HG03469 (cell line): ENCODE data around the gene SRBD1.
A peak's percentile ranks its signal among the peaks of the same experiment; 100 is the strongest.

Experiments
- ATAC-seq: cut with Tn5 transposase; IDR thresholded peaks from one replicate; pipeline ENCODE4 v1.9.1; 2021; ENCODE audit warnings: mild to moderate bottlenecking, moderate library complexity, moderate number of reproducible peaks; ENCODE audit not compliant: unreplicated experiment

The SRBD1 gene

GRCh38 chr2:45634223-45634622 is 23.2 kb upstream of the SRBD1 start:
- ATAC-seq = no peak

GRCh38 chr2:45631955-45632354 is 20.9 kb upstream of the SRBD1 start:
- ATAC-seq = no peak

GRCh38 chr2:45631319-45631718 is 20.3 kb upstream of the SRBD1 start:
- ATAC-seq = no peak

GRCh38 chr2:45629971-45630370 is 18.9 kb upstream of the SRBD1 start:
- no peak for ATAC-seq

- no peak for ATAC-seq
Measured at GRCh38 chr2:45627911-45628310, 16.8 kb upstream of the SRBD1 start.

- ATAC-seq = no peak
Measured at GRCh38 chr2:45626387-45627221, 15.5 kb upstream of the SRBD1 start.

GRCh38 chr2:45625824-45626223 is 14.8 kb upstream of the SRBD1 start:
- ATAC-seq = no peak

- no peak for ATAC-seq
Measured at GRCh38 chr2:45623098-45623497, 12.0 kb upstream of the SRBD1 start.

- no peak for ATAC-seq
Measured at GRCh38 chr2:45622336-45623075, 11.4 kb upstream of the SRBD1 start.

- no peak for ATAC-seq
Measured at GRCh38 chr2:45617496-45617895, 6.4 kb upstream of the SRBD1 start.

- ATAC-seq = no peak
Measured at GRCh38 chr2:45616658-45617411, 5.8 kb upstream of the SRBD1 start.

- ATAC-seq = no peak
Measured at GRCh38 chr2:45614871-45615415, 3.9 kb upstream of the SRBD1 start.

GRCh38 chr2:45614330-45614729 is 3.3 kb upstream of the SRBD1 start:
- no peak for ATAC-seq

- no peak for ATAC-seq
Measured at GRCh38 chr2:45612731-45613130, 1.7 kb upstream of the SRBD1 start.

GRCh38 chr2:45612285-45612684 is 1.2 kb upstream of the SRBD1 start:
- ATAC-seq = no peak

GRCh38 chr2:45610281-45611019 is 617 bp downstream of the SRBD1 start:
- ATAC-seq = peak; percentile 9

GRCh38 chr2:45607701-45608100 is 3.4 kb downstream of the SRBD1 start:
- no peak for ATAC-seq

- no peak for ATAC-seq
Measured at GRCh38 chr2:45606796-45607195, 4.3 kb downstream of the SRBD1 start.

GRCh38 chr2:45605116-45605515 is 6.0 kb downstream of the SRBD1 start:
- no peak for ATAC-seq

- no peak for ATAC-seq
Measured at GRCh38 chr2:45602624-45603023, 8.4 kb downstream of the SRBD1 start.

- no peak for ATAC-seq
Measured at GRCh38 chr2:45598545-45598944, 12.5 kb downstream of the SRBD1 start.
